ENCODE data around the gene AHNAK2. TPM values are rescaled to one million over a fixed set of nuclear protein-coding genes. Genes with fewer than 3 reads are reported as not detected.

Gene AHNAK2
- total and polyA plus RNA-seq, 2 donors (not counting 1 experiment from before 2014, with no cell fraction given), result not detected

- peaks cover 0 to 11% (median 0%) of the 10 kb centered on the region in 3 donors for H3K9me3 ChIP-seq (ENCODE audit: control extremely low read depth in 1 of 3, control insufficient read depth in 2 of 3, insufficient read depth in 1 of 3, low read length in 2 of 3)
- H3K27me3 ChIP-seq (replicated peaks in 1 of 4; ENCODE audit: control extremely low read depth in 1 of 4, control insufficient read depth in 3 of 4, insufficient read depth in 4 of 4, low read length in 3 of 4), result peaks cover 0 to 32% (median 15%) of the 10 kb centered on the region in 4 experiments
- no peak overlapping the region for H3K27ac ChIP-seq (ENCODE audit: low read length in 2 of 2)
- TF ChIP-seq EZH2 (IDR thresholded peaks at IDR 0.05; ENCODE audit: borderline replicate concordance, insufficient read depth, low read depth, low read length, poor library complexity, severe bottlenecking) (no peak), CTCF (IDR thresholded peaks at IDR 0.05) (peak; percentile 91)
- H3K4me3 Mint-ChIP-seq, result peak overlapping the region; percentile 82
- peaks cover 20 to 24% of the 10 kb centered on the region in 2 donors for H3K4me1 ChIP-seq (ENCODE audit: control insufficient read depth in 2 of 2, insufficient read depth in 2 of 2, low read length in 2 of 2)
- no peak overlapping the region for H3K4me3 ChIP-seq (ENCODE audit: control extremely low read depth in 1 of 5, extremely low read depth in 1 of 5, insufficient read depth in 1 of 5, low read depth in 2 of 5, low read length in 4 of 5)
- WGBS (ENCODE audit: insufficient coverage), result 48% methylated on average over 21 of the region's 21 CpGs
- H3K4me2 ChIP-seq (replicated peaks; ENCODE audit: low read depth, low read length, poor library complexity, severe bottlenecking), result peak overlapping the region; percentile 19
- H3K27me3 Mint-ChIP-seq, result peaks cover 29% of the 10 kb centered on the region
- DNase-seq, result peak; percentile 87
- no peaks in the 10 kb centered on the region for H3K79me2 ChIP-seq (ENCODE audit: control insufficient read depth, insufficient read depth, low read length)
- POLR2A ChIA-PET, result no interaction called here
- H4K20me1 ChIP-seq (ENCODE audit: control insufficient read depth, insufficient read depth, low read length, poor library complexity, severe bottlenecking), result peaks cover 9% of the 10 kb centered on the region
- intact Hi-C loops (cut with micrococcal nuclease), result loop anchor here (1.0 to 2.0 kb wide), 4 partner anchors 44 to 114 kb away; partner anchors contain the start of gene CDCA4
- H3K4me1 Mint-ChIP-seq, result peaks cover 12% of the 10 kb centered on the region
- no peaks in the 10 kb centered on the region for H3K9me3 Mint-ChIP-seq (ENCODE audit: insufficient read depth)
- peak overlapping the region; percentile 38 for H3K27ac Mint-ChIP-seq
- peak; percentile 77 for ATAC-seq (ENCODE audit: low read depth)
- H3K9ac ChIP-seq (ENCODE audit: low read length), result no peak overlapping the region
- H2AFZ ChIP-seq (ENCODE audit: insufficient read depth, low read depth, low read length, poor library complexity, severe bottlenecking), result no peak overlapping the region
- H3K36me3 ChIP-seq (replicated peaks in 1 of 2; ENCODE audit: control extremely low read depth in 1 of 2, control insufficient read depth in 1 of 2, extremely low read depth in 1 of 2, insufficient read depth in 2 of 2, low read length in 1 of 2), result no peaks in the 10 kb centered on the region
- CTCF ChIA-PET, result interaction anchor here (0.6 to 6.7 kb wide), 17 partner anchors 9 to 111 kb away, joined by 3 to 132 read pairs (median 4); partner anchors contain the start of genes CLBA1 and PLD4
Observed at GRCh38 chr14:104976198-104977007, 1.8 kb downstream of the AHNAK2 start.
